Breast epithelium (tissue), 3 donors: ENCODE results near the gene GOT1.

Experiments
- CTCF ChIP-seq, 3 donors: fragments of 450-650 bp; IDR thresholded peaks; one replicate each; pipeline ENCODE4 v1.5.1; 2016 to 2017; ENCODE audit warnings: antibody characterized with exemption in 3 of 3, mild to moderate bottlenecking in 3 of 3, moderate library complexity in 3 of 3
- POLR2A ChIP-seq: fragments of 450-650 bp; IDR thresholded peaks from one replicate; pipeline ENCODE4 v1.6.1; 2016; ENCODE audit warnings: antibody characterized with exemption, mild to moderate bottlenecking, moderate library complexity

- TF ChIP-seq POLR2A (no peak), CTCF (IDR thresholded peaks at IDR 0.05) (no peak)
These were observed 3.7 kb downstream of the GOT1 start for GRCh38 chr10:99426689-99427088.
